ENCODE measurements around the gene SLC39A11.

SLC39A11 gene

GRCh38 chr17:73123606-73124320, 31.3 kb upstream of the SLC39A11 start:
- no peaks in the 10 kb centered on the region for H3K27me3 Mint-ChIP-seq
- DNase-seq = no peak
- no peak overlapping the region for H3K27ac Mint-ChIP-seq
- no peak overlapping the region for H3K4me3 Mint-ChIP-seq
- no peaks in the 10 kb centered on the region for H3K9me3 Mint-ChIP-seq
- H3K36me3 Mint-ChIP-seq (ENCODE audit: low read depth) = no peaks in the 10 kb centered on the region
- no peaks in the 10 kb centered on the region for H3K4me1 Mint-ChIP-seq (ENCODE audit: low read depth)

- Mint-ChIP-seq H3K27me3 (no peaks in the 10 kb centered on the region), H3K36me3 (ENCODE audit: low read depth) (no peaks in the 10 kb centered on the region), H3K27ac (no peak overlapping the region), H3K4me1 (ENCODE audit: low read depth) (no peaks in the 10 kb centered on the region), H3K4me3 (no peak overlapping the region), H3K9me3 (no peaks in the 10 kb centered on the region)
- no peak for DNase-seq
Observed at GRCh38 chr17:73122953-73123605, 30.6 kb upstream of the SLC39A11 start.

GRCh38 chr17:73121506-73121905, 29.0 kb upstream of the SLC39A11 start:
- Mint-ChIP-seq H3K9me3 (no peaks in the 10 kb centered on the region), H3K4me1 (ENCODE audit: low read depth) (no peaks in the 10 kb centered on the region), H3K4me3 (no peak overlapping the region), H3K36me3 (ENCODE audit: low read depth) (no peaks in the 10 kb centered on the region), H3K27ac (no peak overlapping the region), H3K27me3 (no peaks in the 10 kb centered on the region)
- DNase-seq = no peak

GRCh38 chr17:73119631-73120030, 27.1 kb upstream of the SLC39A11 start:
- H3K4me1 Mint-ChIP-seq (ENCODE audit: low read depth) = no peaks in the 10 kb centered on the region
- H3K4me3 Mint-ChIP-seq = no peak overlapping the region
- no peak for DNase-seq
- H3K9me3 Mint-ChIP-seq = no peaks in the 10 kb centered on the region
- no peaks in the 10 kb centered on the region for H3K36me3 Mint-ChIP-seq (ENCODE audit: low read depth)
- H3K27me3 Mint-ChIP-seq = peaks cover 2% of the 10 kb centered on the region
- H3K27ac Mint-ChIP-seq = no peak overlapping the region

GRCh38 chr17:73118951-73119391, 26.5 kb upstream of the SLC39A11 start:
- Mint-ChIP-seq H3K4me1 (ENCODE audit: low read depth) (no peaks in the 10 kb centered on the region), H3K9me3 (no peaks in the 10 kb centered on the region), H3K27me3 (peaks cover 2% of the 10 kb centered on the region), H3K27ac (no peak overlapping the region), H3K36me3 (ENCODE audit: low read depth) (no peaks in the 10 kb centered on the region), H3K4me3 (no peak overlapping the region)
- DNase-seq = no peak

GRCh38 chr17:73118139-73118538, 25.7 kb upstream of the SLC39A11 start:
- no peaks in the 10 kb centered on the region for H3K9me3 Mint-ChIP-seq
- no peaks in the 10 kb centered on the region for H3K4me1 Mint-ChIP-seq (ENCODE audit: low read depth)
- peaks cover 2% of the 10 kb centered on the region for H3K27me3 Mint-ChIP-seq
- H3K36me3 Mint-ChIP-seq (ENCODE audit: low read depth) = no peaks in the 10 kb centered on the region
- H3K27ac Mint-ChIP-seq = no peak overlapping the region
- H3K4me3 Mint-ChIP-seq = no peak overlapping the region
- DNase-seq = no peak

- no peaks in the 10 kb centered on the region for H3K4me1 Mint-ChIP-seq (ENCODE audit: low read depth)
- no peaks in the 10 kb centered on the region for H3K9me3 Mint-ChIP-seq
- no peaks in the 10 kb centered on the region for H3K36me3 Mint-ChIP-seq (ENCODE audit: low read depth)
Observed at GRCh38 chr17:73112246-73112645, 19.8 kb upstream of the SLC39A11 start.

GRCh38 chr17:73111386-73111785, 18.9 kb upstream of the SLC39A11 start:
- Mint-ChIP-seq H3K4me1 (ENCODE audit: low read depth) (no peaks in the 10 kb centered on the region), H3K27me3 (peaks cover 2% of the 10 kb centered on the region), H3K36me3 (ENCODE audit: low read depth) (no peaks in the 10 kb centered on the region), H3K9me3 (no peaks in the 10 kb centered on the region), H3K27ac (no peak overlapping the region), H3K4me3 (no peak overlapping the region)
- DNase-seq = no peak

More at GRCh38 chr17:73112246-73112645, 19.8 kb upstream of the SLC39A11 start:
- H3K27me3 Mint-ChIP-seq = peaks cover 2% of the 10 kb centered on the region
- no peak overlapping the region for H3K4me3 Mint-ChIP-seq
- H3K27ac Mint-ChIP-seq = no peak overlapping the region
- no peak for DNase-seq

GRCh38 chr17:73107191-73107590, 14.7 kb upstream of the SLC39A11 start:
- H3K4me1 Mint-ChIP-seq (ENCODE audit: low read depth) = no peaks in the 10 kb centered on the region
- no peaks in the 10 kb centered on the region for H3K36me3 Mint-ChIP-seq (ENCODE audit: low read depth)
- no peak overlapping the region for H3K4me3 Mint-ChIP-seq
- no peaks in the 10 kb centered on the region for H3K9me3 Mint-ChIP-seq
- no peak for DNase-seq
- H3K27me3 Mint-ChIP-seq = peaks cover 3% of the 10 kb centered on the region
- no peak overlapping the region for H3K27ac Mint-ChIP-seq

- DNase-seq = no peak
- H3K4me3 Mint-ChIP-seq = no peak overlapping the region
- no peak overlapping the region for H3K27ac Mint-ChIP-seq
- no peaks in the 10 kb centered on the region for H3K36me3 Mint-ChIP-seq (ENCODE audit: low read depth)
- H3K27me3 Mint-ChIP-seq = peaks cover 3% of the 10 kb centered on the region
- H3K4me1 Mint-ChIP-seq (ENCODE audit: low read depth) = no peaks in the 10 kb centered on the region
- no peaks in the 10 kb centered on the region for H3K9me3 Mint-ChIP-seq
Observed at GRCh38 chr17:73105431-73105830, 12.9 kb upstream of the SLC39A11 start.

- Mint-ChIP-seq H3K36me3 (ENCODE audit: low read depth) (no peaks in the 10 kb centered on the region), H3K27ac (no peak overlapping the region), H3K27me3 (peaks cover 6% of the 10 kb centered on the region), H3K4me1 (ENCODE audit: low read depth) (no peaks in the 10 kb centered on the region), H3K4me3 (no peak overlapping the region), H3K9me3 (no peaks in the 10 kb centered on the region)
- DNase-seq = no peak
Observed at GRCh38 chr17:73104450-73104849, 12.0 kb upstream of the SLC39A11 start.

GRCh38 chr17:73103641-73104335, 11.3 kb upstream of the SLC39A11 start:
- no peak overlapping the region for H3K4me3 Mint-ChIP-seq
- H3K4me1 Mint-ChIP-seq (ENCODE audit: low read depth) = no peaks in the 10 kb centered on the region
- H3K9me3 Mint-ChIP-seq = no peaks in the 10 kb centered on the region
- H3K27me3 Mint-ChIP-seq = peaks cover 6% of the 10 kb centered on the region
- no peaks in the 10 kb centered on the region for H3K36me3 Mint-ChIP-seq (ENCODE audit: low read depth)
- DNase-seq = no peak
- H3K27ac Mint-ChIP-seq = no peak overlapping the region

- Mint-ChIP-seq H3K4me3 (no peak overlapping the region), H3K27me3 (peaks cover 17% of the 10 kb centered on the region), H3K27ac (no peak overlapping the region), H3K4me1 (ENCODE audit: low read depth) (no peaks in the 10 kb centered on the region), H3K9me3 (no peaks in the 10 kb centered on the region), H3K36me3 (ENCODE audit: low read depth) (no peaks in the 10 kb centered on the region)
- DNase-seq = no peak
Observed at GRCh38 chr17:73101031-73101430, 8.5 kb upstream of the SLC39A11 start.

GRCh38 chr17:73100363-73100762, 7.9 kb upstream of the SLC39A11 start:
- H3K27me3 Mint-ChIP-seq = peaks cover 17% of the 10 kb centered on the region
- H3K4me3 Mint-ChIP-seq = no peak overlapping the region
- no peak for DNase-seq
- H3K36me3 Mint-ChIP-seq (ENCODE audit: low read depth) = no peaks in the 10 kb centered on the region
- H3K27ac Mint-ChIP-seq = no peak overlapping the region
- no peaks in the 10 kb centered on the region for H3K4me1 Mint-ChIP-seq (ENCODE audit: low read depth)
- H3K9me3 Mint-ChIP-seq = no peaks in the 10 kb centered on the region

GRCh38 chr17:73099511-73099910, 7.0 kb upstream of the SLC39A11 start:
- Mint-ChIP-seq H3K36me3 (ENCODE audit: low read depth) (no peaks in the 10 kb centered on the region), H3K4me1 (ENCODE audit: low read depth) (no peaks in the 10 kb centered on the region), H3K4me3 (no peak overlapping the region), H3K9me3 (no peaks in the 10 kb centered on the region), H3K27me3 (peaks cover 17% of the 10 kb centered on the region), H3K27ac (no peak overlapping the region)
- DNase-seq = no peak
